ENCODE results near the gene F11R. TPM values are rescaled to one million over a fixed set of nuclear protein-coding genes. Genes with fewer than 3 reads are reported as not detected.
"Not testable (repeated sequence)": the region's sequence is repeated elsewhere in the genome, so short reads cannot be mapped to it uniquely, and the experiment has no call there.

Gene F11R
- total RNA-seq, 4 donors from 2014 or later: 3.1 to 6.0 (median 5.3) TPM

DNA sequence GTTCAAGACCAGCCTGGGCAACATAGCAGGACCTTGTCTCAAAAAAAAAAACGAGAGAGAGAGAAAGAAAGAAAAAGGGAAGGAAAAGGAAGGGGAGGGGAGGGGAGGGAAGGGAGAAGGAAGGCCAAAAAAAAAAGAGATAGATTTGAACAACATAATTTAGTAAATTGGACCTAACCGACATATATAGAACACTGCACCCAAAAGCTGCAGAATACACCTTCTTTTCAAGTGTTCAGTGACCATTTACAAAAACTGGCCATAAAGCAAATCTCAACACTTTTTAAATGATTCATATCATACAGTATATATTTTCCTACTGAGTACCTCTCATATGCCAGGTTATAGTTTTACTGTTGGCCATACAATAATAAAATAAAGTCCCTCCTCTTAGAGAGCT lies 10.9 kb upstream of the F11R start:
- ATAC-seq: no peak

DNA sequence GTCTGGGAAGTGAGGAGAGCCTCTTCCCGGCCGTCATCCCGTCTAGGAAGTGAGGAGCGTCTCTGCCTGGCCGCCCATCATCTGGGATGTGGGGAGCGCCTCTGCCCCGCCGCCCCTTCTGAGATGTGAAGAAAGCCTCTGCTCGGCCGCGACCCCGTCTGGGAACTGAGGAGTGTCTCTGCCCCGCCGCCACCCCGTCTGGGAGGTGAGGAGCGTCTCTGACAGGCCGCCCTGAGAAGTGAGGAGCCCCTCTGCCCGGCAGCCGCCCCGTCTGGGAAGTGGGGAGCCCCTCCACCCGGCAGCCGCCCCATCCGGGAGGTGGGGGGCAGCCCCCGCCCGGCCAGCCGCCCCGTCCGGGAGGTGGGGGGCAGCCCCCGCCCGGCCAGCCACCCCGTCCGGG lies 8.5 kb upstream of the F11R start:
- DNase-seq; H3K27me3 ChIP-seq; H3K27ac ChIP-seq; H3K4me3 ChIP-seq; ATAC-seq; intact Hi-C loops (cut with DNase I; ENCODE audit: low total_unique reads); H3K4me1 ChIP-seq; in situ Hi-C loops (cut with MboI; ENCODE audit: low sequenced_read_pairs in 4 of 4); H3K36me3 ChIP-seq; H3K9me3 ChIP-seq: not testable (repeated sequence)

More for the DNA sequence above, 10.9 kb upstream of the F11R start:
- TF ChIP-seq, protein P1, sequence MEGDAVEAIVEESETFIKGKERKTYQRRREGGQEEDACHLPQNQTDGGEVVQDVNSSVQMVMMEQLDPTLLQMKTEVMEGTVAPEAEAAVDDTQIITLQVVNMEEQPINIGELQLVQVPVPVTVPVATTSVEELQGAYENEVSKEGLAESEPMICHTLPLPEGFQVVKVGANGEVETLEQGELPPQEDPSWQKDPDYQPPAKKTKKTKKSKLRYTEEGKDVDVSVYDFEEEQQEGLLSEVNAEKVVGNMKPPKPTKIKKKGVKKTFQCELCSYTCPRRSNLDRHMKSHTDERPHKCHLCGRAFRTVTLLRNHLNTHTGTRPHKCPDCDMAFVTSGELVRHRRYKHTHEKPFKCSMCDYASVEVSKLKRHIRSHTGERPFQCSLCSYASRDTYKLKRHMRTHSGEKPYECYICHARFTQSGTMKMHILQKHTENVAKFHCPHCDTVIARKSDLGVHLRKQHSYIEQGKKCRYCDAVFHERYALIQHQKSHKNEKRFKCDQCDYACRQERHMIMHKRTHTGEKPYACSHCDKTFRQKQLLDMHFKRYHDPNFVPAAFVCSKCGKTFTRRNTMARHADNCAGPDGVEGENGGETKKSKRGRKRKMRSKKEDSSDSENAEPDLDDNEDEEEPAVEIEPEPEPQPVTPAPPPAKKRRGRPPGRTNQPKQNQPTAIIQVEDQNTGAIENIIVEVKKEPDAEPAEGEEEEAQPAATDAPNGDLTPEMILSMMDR (IDR thresholded peaks at IDR 0.05 in 4 of 5, conservative IDR thresholded peaks at IDR 0.05 in 1 of 5): no peak
- in situ Hi-C loops (cut with MboI; ENCODE audit: low sequenced_read_pairs in 4 of 4): no loop called here
- Histone ChIP-seq H3K4me1 (no peaks in the 10 kb centered on the region), H3K36me3 (no peaks in the 10 kb centered on the region), H3K27me3 (no peaks in the 10 kb centered on the region), H3K27ac (no peak overlapping the region), H3K9me3 (no peaks in the 10 kb centered on the region), H3K4me3 (no peak overlapping the region)
- DNase-seq: no peak
- intact Hi-C loops (cut with DNase I; ENCODE audit: low total_unique reads): no loop called here

DNA sequence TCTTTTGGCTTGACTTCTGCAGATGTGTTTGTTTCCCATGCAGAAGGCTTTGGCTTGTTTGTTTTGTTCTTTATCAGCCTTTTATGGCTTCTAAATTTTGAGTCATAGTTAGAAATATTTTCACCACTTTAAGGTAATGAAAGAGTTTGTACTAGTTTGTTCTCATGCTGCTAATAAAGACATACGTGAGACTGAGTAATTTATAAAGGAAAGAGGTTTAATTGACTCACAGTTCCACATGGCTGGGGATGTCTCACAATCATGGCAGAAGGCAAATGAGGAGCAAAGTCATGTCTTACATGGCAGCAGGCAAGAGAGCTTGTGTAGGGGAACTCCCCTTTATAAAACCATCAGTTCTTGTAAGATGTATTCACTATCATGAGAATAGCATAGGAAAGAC lies 6.0 kb upstream of the F11R start:
- ATAC-seq; intact Hi-C loops (cut with DNase I; ENCODE audit: low total_unique reads); in situ Hi-C loops (cut with MboI; ENCODE audit: low sequenced_read_pairs in 4 of 4); H3K9me3 ChIP-seq; H3K27me3 ChIP-seq; H3K27ac ChIP-seq; H3K4me3 ChIP-seq; DNase-seq; H3K36me3 ChIP-seq; H3K4me1 ChIP-seq: not testable (repeated sequence)

DNA sequence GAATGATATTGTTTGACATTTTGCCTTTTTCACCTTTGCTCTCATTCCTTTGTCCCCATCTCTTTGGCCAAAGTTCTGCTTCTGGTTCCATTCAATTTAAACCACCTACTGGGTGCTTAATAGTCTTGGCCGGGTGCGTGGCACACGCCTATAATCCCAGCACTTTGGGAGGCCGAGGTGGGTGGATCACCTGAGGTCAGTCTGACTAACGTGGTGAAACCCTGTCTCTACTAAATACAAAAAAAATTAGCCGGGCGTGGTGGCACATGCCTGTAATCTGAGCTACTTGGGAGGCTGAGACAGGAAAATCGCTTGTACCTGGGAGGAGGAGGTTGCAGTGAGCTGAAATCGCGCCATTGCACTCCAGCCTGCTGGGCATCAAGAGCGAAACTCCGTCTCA lies 1.5 kb upstream of the F11R start:
- H3K27ac ChIP-seq; in situ Hi-C loops (cut with MboI; ENCODE audit: low sequenced_read_pairs in 4 of 4); ATAC-seq; H3K36me3 ChIP-seq; intact Hi-C loops (cut with DNase I; ENCODE audit: low total_unique reads); H3K4me3 ChIP-seq; H3K9me3 ChIP-seq; DNase-seq: not testable (repeated sequence)
- Histone ChIP-seq H3K27me3 (peaks cover 0 to 33% (median 8%) of the 10 kb centered on the region in 3 donors), H3K4me1 (peaks cover 0 to 12% of the 10 kb centered on the region in 2 donors)

DNA sequence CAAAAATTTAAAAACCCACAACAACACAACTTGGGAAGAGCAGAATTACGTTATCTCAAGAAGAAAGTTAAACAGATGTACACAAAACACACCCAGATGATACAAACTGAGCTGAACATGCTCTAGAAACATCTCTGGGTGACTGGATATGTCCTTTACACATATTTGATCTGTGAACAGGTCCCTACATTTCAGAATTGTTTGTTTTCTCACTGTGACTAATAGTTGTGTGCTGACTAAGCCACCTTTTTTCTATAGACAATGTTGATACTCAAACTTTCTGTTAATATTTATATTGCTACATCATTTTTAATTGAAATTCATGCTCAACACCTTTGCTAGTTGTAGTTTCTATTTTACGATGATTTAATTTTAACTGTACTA lies 1.0 kb upstream of the F11R start:
- ATAC-seq: no peak
- intact Hi-C loops (cut with DNase I; ENCODE audit: low total_unique reads) (no loop called here), in situ Hi-C loops (cut with MboI; ENCODE audit: low sequenced_read_pairs in 4 of 4) (no loop called here)
- Histone ChIP-seq H3K36me3 (no peaks in the 10 kb centered on the region), H3K4me3 (peak overlapping the region in 1 of 4 donors; percentile 70), H3K4me1 (peaks cover 0 to 12% of the 10 kb centered on the region in 2 donors), H3K27me3 (peaks cover 0 to 33% (median 8%) of the 10 kb centered on the region in 3 donors), H3K27ac (no peak overlapping the region), H3K9me3 (no peaks in the 10 kb centered on the region)
- TF ChIP-seq, protein P1 (IDR thresholded peaks at IDR 0.05 in 4 of 5, conservative IDR thresholded peaks at IDR 0.05 in 1 of 5): no peak
- no peak for TF ChIP-seq POLR2A (IDR thresholded peaks at IDR 0.05)
- no peak for DNase-seq

DNA sequence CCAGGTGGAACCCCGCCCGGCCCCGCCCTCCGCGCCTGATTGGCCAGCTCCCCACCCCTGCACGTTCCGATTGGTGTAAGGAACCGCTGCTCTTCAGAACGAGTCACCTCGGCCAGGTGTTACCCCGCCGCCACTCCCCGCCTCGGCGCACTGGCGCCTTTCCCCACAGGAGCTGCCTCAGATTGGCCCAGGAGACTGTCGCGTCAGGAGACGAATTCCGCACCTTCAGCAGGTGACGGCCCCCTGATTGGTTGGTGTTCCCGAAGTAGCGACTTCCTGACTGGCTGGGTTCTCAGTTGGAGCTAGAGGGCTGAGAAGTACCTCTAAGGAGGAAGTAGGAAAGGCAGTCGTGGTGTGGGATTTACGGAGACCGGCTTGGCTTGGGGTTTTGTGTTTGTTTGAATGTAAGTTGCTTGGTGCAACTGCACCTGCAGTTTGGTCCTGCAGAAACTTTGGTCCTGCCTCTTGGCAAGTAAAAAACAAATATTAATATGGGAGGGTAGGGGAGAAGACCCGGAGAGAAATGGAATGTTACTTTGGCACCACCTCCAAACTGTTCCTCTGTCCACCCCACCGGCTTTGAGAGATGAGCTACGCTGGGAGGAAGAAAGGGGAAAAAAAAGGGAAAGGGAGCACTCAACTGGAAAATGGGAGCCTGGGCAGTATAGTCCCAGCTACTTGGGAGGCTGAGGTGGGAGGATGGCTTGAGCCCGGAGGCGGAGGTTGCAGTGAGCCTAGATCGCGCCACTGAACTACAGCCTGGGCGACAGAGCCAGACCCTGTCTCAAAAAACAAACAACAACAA lies 415 bp upstream of the F11R start:
- Histone ChIP-seq H3K4me3 (peak overlapping the region; percentile 50 to 70 (median 64)), H3K4me1 (peaks cover 0 to 12% of the 10 kb centered on the region in 2 donors), H3K27ac (peak overlapping the region; percentile 67 to 79 (median 78))

More for the DNA sequence above, 415 bp upstream of the F11R start:
- H3K9me3 ChIP-seq: no peaks in the 10 kb centered on the region
- DNase-seq (peak; percentile 53 to 82), ATAC-seq (peak; percentile 83 to 94)
- H3K36me3 ChIP-seq: no peaks in the 10 kb centered on the region
- peaks cover 0 to 33% (median 8%) of the 10 kb centered on the region in 3 donors for H3K27me3 ChIP-seq
- intact Hi-C loops (cut with DNase I; ENCODE audit: low total_unique reads) (no loop called here), in situ Hi-C loops (cut with MboI; ENCODE audit: low sequenced_read_pairs in 4 of 4) (no loop called here)
- TF ChIP-seq, protein P1 (IDR thresholded peaks at IDR 0.05 in 4 of 5, conservative IDR thresholded peaks at IDR 0.05 in 1 of 5): no peak
- TF ChIP-seq POLR2A (IDR thresholded peaks at IDR 0.05): peak in 1 of 2 donors; percentile 11
